Naive thymus-derived CD4-positive, alpha-beta T cell (primary cell): ENCODE measurements around the gene TLR1. TPM values are rescaled to one million over a fixed set of nuclear protein-coding genes. Genes with fewer than 3 reads are reported as not detected.

Source experiments
- ATAC-seq: fragments of 150-1000 bp; cut with Tn5 transposase; 2 replicates; pipeline ENCODE4 v1.10.0; 2021; ENCODE audit warnings: mild to moderate bottlenecking, moderate library complexity
- CTCF ChIA-PET: fragments of 350-600 bp; sonication (Branson Sonifier 250); formaldehyde crosslinking; loops from one replicate; lab custom pipeline; 2021; ENCODE audit warnings: antibody characterized with exemption; lab: Charles Lee
- POLR2A ChIA-PET: fragments of 350-600 bp; sonication (Branson Sonifier 250); formaldehyde crosslinking; loops from one replicate; lab custom pipeline; 2021; ENCODE audit warnings: antibody characterized with exemption, inconsistent platforms; lab: Charles Lee
- DNase-seq, 9 donors: peaks; one replicate each; pipeline versions ENCODE4 v3.0.0 to v3.0.0-alpha.2; 2020 to 2022; ENCODE audit warnings: mixed read lengths in 1 of 9
- H3K27ac ChIP-seq: one replicate; pipeline ENCODE4 v1.7.0; 2013; ENCODE audit warnings: mild to moderate bottlenecking, low read depth, low read length, moderate library complexity
- H3K27me3 ChIP-seq, 2 donors: one replicate each; pipeline ENCODE4 v1.7.0; 2013; ENCODE audit warnings: low read length in 2 of 2, mild to moderate bottlenecking in 2 of 2, moderate library complexity in 2 of 2; ENCODE audit not compliant: control insufficient read depth in 2 of 2, insufficient read depth in 2 of 2
- H3K36me3 ChIP-seq, 3 experiments: 1 replicate in 2 of 3; 2 replicates in 1 of 3; pipeline ENCODE4 v1.7.0; 2013; ENCODE audit warnings: low read length in 3 of 3, mild to moderate bottlenecking in 3 of 3, moderate library complexity in 1 of 3; ENCODE audit not compliant: insufficient read depth in 3 of 3, control insufficient read depth in 2 of 3
- H3K4me1 ChIP-seq, 2 donors: one replicate each; pipeline ENCODE4 v1.7.0; 2013; ENCODE audit warnings: low read length in 2 of 2, mild to moderate bottlenecking in 2 of 2, moderate library complexity in 1 of 2; ENCODE audit not compliant: control insufficient read depth in 2 of 2, insufficient read depth in 2 of 2
- H3K4me3 ChIP-seq: 2 replicates; pipeline ENCODE4 v1.7.0; 2013; ENCODE audit warnings: mild to moderate bottlenecking, low read length
- H3K9me3 ChIP-seq, 3 experiments: 1 replicate in 2 of 3; 2 replicates in 1 of 3; pipeline ENCODE4 v1.7.0; 2013; ENCODE audit warnings: low read length in 3 of 3; ENCODE audit not compliant: control insufficient read depth in 2 of 3
- H3K27ac Mint-ChIP-seq, 9 donors: one replicate each; pipeline ENCODE4 v1.8.0; 2020 to 2022; ENCODE audit warnings: mixed read lengths in 9 of 9, mild to moderate bottlenecking in 8 of 9, moderate library complexity in 5 of 9, inconsistent platforms in 2 of 9
- H3K27me3 Mint-ChIP-seq, 5 donors: one replicate each; pipeline ENCODE4 v1.8.0; 2021 to 2022; ENCODE audit warnings: mixed read lengths in 5 of 5, mild to moderate bottlenecking in 1 of 5
- H3K36me3 Mint-ChIP-seq, 5 donors: one replicate each; pipeline ENCODE4 v1.8.0; 2020 to 2022; ENCODE audit warnings: mixed read lengths in 5 of 5, mild to moderate bottlenecking in 3 of 5, inconsistent platforms in 1 of 5
- H3K4me1 Mint-ChIP-seq, 7 donors: one replicate each; pipeline ENCODE4 v1.8.0; 2020 to 2022; ENCODE audit warnings: mixed read lengths in 7 of 7, mild to moderate bottlenecking in 3 of 7, inconsistent platforms in 1 of 7
- H3K4me3 Mint-ChIP-seq, 10 donors: one replicate each; pipeline ENCODE4 v1.8.0; 2020 to 2022; ENCODE audit warnings: mild to moderate bottlenecking in 10 of 10, mixed read lengths in 10 of 10, moderate library complexity in 6 of 10, inconsistent platforms in 2 of 10
- H3K9me3 Mint-ChIP-seq, 11 donors: one replicate each; pipeline ENCODE4 v1.8.0; 2020 to 2022; ENCODE audit warnings: mixed read lengths in 11 of 11, mild to moderate bottlenecking in 4 of 11, inconsistent platforms in 1 of 11, moderate library complexity in 1 of 11
- intact Hi-C, 2 donors: fragments of 100-400 bp; cut with micrococcal nuclease; formaldehyde crosslinking; loops; one replicate each; pipeline ENCODE4 v1.15.1; 2023
- polyA plus RNA-seq, 2 donors: library from polyadenylated mRNA; unstranded; fragments of 300-500 nt; fragmentation: Illumina TruSeq; gene quantifications; one replicate each; pipeline ENCODE4 v1.2.3, GENCODE V29; 2021
- total RNA-seq, 6 experiments: library from RNA in 5 of 6; stranded (reverse) in 5 of 6; gene quantifications; 1 replicate in 5 of 6; 2 replicates in 1 of 6; pipeline ENCODE4 v1.2.3 and lab custom pipeline; 2021 to 2026

Gene TLR1
- total and polyA plus RNA-seq, 7 experiments from 2014 or later = 11.8 to 41.9 (median 22.0) TPM

- peaks cover 0 to 8% (median 0%) of the 10 kb centered on the region in 5 donors for H3K36me3 Mint-ChIP-seq
- Histone ChIP-seq H3K4me3 (no peak overlapping the region), H3K4me1 (no peaks in the 10 kb centered on the region), H3K36me3 (no peaks in the 10 kb centered on the region), H3K27ac (no peak overlapping the region), H3K9me3 (no peaks in the 10 kb centered on the region), H3K27me3 (no peaks in the 10 kb centered on the region)
- intact Hi-C loops = no loop called here
- DNase-seq (no peak), ATAC-seq (no peak)
- H3K27ac Mint-ChIP-seq = no peak overlapping the region
- CTCF ChIA-PET = interaction anchor here (2.2 to 3.8 kb wide), 2 partner anchors 20 to 25 kb away, joined by 7 to 50 read pairs; partner anchors contain the start of gene TLR1
- H3K4me3 Mint-ChIP-seq = no peak overlapping the region
- peaks cover 0 to 7% (median 6%) of the 10 kb centered on the region in 7 donors for H3K4me1 Mint-ChIP-seq
- H3K9me3 Mint-ChIP-seq = peaks cover 0 to 6% (median 0%) of the 10 kb centered on the region in 11 donors
- peaks cover 0 to 8% (median 0%) of the 10 kb centered on the region in 5 donors for H3K27me3 Mint-ChIP-seq
- POLR2A ChIA-PET = no interaction called here
These were observed 20.4 kb downstream of the TLR1 start for GRCh38 chr4:38784141-38784540.

DNA sequence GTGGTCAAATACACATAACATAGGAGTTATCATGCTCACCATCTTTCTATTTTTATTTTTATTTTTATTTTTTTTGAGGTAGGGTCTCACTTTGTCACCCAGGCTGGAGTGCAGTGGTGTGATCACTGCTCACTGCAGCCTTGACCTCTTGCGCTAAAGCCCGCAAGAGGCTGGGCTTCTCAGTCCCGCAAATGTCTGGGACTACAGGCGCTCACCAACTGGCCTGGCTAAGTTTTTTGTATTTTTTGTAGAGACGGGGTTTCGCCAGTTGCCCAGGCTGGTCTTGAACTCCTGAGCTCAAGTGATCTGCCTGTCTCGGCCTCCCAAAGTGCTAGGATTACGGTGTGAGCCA is 21.5 kb downstream of the TLR1 start:
- Histone ChIP-seq H3K36me3 (no peaks in the 10 kb centered on the region), H3K4me1 (no peaks in the 10 kb centered on the region), H3K27ac (no peak overlapping the region), H3K27me3 (no peaks in the 10 kb centered on the region), H3K9me3 (no peaks in the 10 kb centered on the region), H3K4me3 (no peak overlapping the region)
- no peak for ATAC-seq
- DNase-seq = no peak
- no peak overlapping the region for H3K4me3 Mint-ChIP-seq
- peaks cover 0 to 6% (median 0%) of the 10 kb centered on the region in 5 donors for H3K36me3 Mint-ChIP-seq
- intact Hi-C loops = loop anchor here (1.0 to 2.0 kb wide), 6 partner anchors 21 to 721 kb away; partner anchors contain the start of genes TLR1 (in 2 of the 2) and TLR6 (in 2 of the 2)
- H3K27ac Mint-ChIP-seq = no peak overlapping the region
- peaks cover 0 to 7% (median 6%) of the 10 kb centered on the region in 7 donors for H3K4me1 Mint-ChIP-seq
- ChIA-PET POLR2A (interaction anchor here (0.9 to 1.1 kb wide), 2 partner anchors 23 to 720 kb away, joined by 3 read pairs; no protein-coding TSS in a partner anchor), CTCF (interaction anchor here (0.6 to 3.8 kb wide), 20 partner anchors 8 to 721 kb away, joined by 3 to 50 read pairs (median 6); partner anchors contain the start of gene TLR1)
- peaks cover 0 to 8% (median 0%) of the 10 kb centered on the region in 5 donors for H3K27me3 Mint-ChIP-seq
- H3K9me3 Mint-ChIP-seq = peaks cover 0 to 4% (median 0%) of the 10 kb centered on the region in 11 donors

DNA sequence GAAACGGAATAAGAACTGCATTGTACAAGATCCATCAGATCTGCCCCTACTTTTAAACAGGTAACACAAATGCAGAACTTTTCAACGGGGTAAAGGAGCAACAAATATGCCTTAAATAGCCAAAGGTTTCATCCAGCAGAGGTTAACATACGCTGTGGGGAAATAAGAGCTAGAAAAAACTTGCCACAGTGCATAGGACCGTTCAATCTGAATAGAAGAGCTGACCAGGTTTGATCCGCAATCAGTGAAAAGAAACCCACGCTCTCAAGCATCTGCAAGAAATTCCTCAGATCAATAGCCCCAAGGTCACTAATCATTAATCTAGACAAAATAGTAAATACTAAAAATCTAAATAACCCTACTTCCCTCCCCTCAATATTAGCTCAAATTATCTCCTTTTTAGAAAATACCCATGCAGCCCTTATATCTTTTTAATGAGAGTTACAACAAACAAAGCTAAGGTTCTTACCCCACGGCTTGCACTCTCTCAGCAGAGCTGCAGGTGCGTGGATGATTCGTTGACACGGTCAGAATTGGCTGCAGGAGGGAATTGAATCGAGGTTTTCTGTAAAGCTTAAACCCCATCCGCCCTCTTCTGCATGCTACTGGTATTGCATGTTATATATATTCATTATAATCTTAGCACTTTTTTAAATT is 22.0 kb downstream of the TLR1 start, which contains the start of gene TLR10:
TLR10 (minus strand) TSS at position 539 of the 657 bp plus-strand sequence. CDS start 7,400 bp downstream, outside the sequence.
- Mint-ChIP-seq H3K4me1 (peaks cover 0 to 7% (median 6%) of the 10 kb centered on the region in 7 donors), H3K36me3 (peaks cover 0 to 1% (median 0%) of the 10 kb centered on the region in 5 donors), H3K9me3 (no peaks in the 10 kb centered on the region), H3K27me3 (peaks cover 0 to 8% (median 0%) of the 10 kb centered on the region in 5 donors), H3K27ac (no peak within 1 kb of the TSS), H3K4me3 (peak within 1 kb of the TSS in 3 of 10 donors; percentile 3 to 58 (median 49))
- H3K27me3 ChIP-seq = no peaks in the 10 kb centered on the region
- no peak within 1 kb of the TSS for H3K27ac ChIP-seq
- ATAC-seq (peak; percentile 79), DNase-seq (peak in 7 of 9 donors; percentile 10 to 56 (median 43))
- no peak within 1 kb of the TSS for H3K4me3 ChIP-seq
- H3K4me1 ChIP-seq = no peaks in the 10 kb centered on the region
- ChIA-PET POLR2A (interaction anchor here (0.9 to 1.1 kb wide), 2 partner anchors 23 to 720 kb away, joined by 3 read pairs; no protein-coding TSS in a partner anchor), CTCF (interaction anchor here (0.6 to 3.8 kb wide), 24 partner anchors 9 to 880 kb away, joined by 3 to 50 read pairs (median 4); partner anchors contain the start of gene TLR1)
- no peaks in the 10 kb centered on the region for H3K9me3 ChIP-seq
- intact Hi-C loops = loop anchor here (1.0 to 2.0 kb wide), 6 partner anchors 22 to 720 kb away; partner anchors contain the start of genes TLR1 (in 2 of the 2) and TLR6 (in 2 of the 2)
- H3K36me3 ChIP-seq = no peaks in the 10 kb centered on the region

- Histone ChIP-seq H3K36me3 (no peaks in the 10 kb centered on the region), H3K9me3 (no peaks in the 10 kb centered on the region), H3K27me3 (no peaks in the 10 kb centered on the region), H3K27ac (no peak overlapping the region), H3K4me1 (no peaks in the 10 kb centered on the region), H3K4me3 (no peak overlapping the region)
- DNase-seq = no peak
- Mint-ChIP-seq H3K27ac (no peak overlapping the region), H3K4me1 (peaks cover 0 to 7% (median 6%) of the 10 kb centered on the region in 7 donors), H3K36me3 (peaks cover 0 to 4% (median 3%) of the 10 kb centered on the region in 5 donors), H3K9me3 (peaks cover 0 to 4% (median 0%) of the 10 kb centered on the region in 11 donors), H3K4me3 (no peak overlapping the region), H3K27me3 (peaks cover 0 to 12% (median 0%) of the 10 kb centered on the region in 5 donors)
- ATAC-seq = no peak
- CTCF ChIA-PET = interaction anchor here (0.9 to 3.8 kb wide), 13 partner anchors 10 to 879 kb away, joined by 3 to 50 read pairs (median 7); partner anchors contain the start of gene TLR1
- POLR2A ChIA-PET = interaction anchor here (0.5 kb wide), 1 partner anchor 94 kb away, joined by 3 read pairs; no protein-coding TSS in a partner anchor
- intact Hi-C loops = loop anchor here in 1 of 2 donors (2.0 kb wide), 1 partner anchor 75 kb away; the partner anchor contains the start of gene TLR6
These were observed 22.7 kb downstream of the TLR1 start for GRCh38 chr4:38781854-38782261.

- Histone ChIP-seq H3K27ac (no peak overlapping the region), H3K36me3 (no peaks in the 10 kb centered on the region), H3K27me3 (no peaks in the 10 kb centered on the region), H3K9me3 (no peaks in the 10 kb centered on the region), H3K4me1 (no peaks in the 10 kb centered on the region), H3K4me3 (no peak overlapping the region)
- H3K27ac Mint-ChIP-seq = no peak overlapping the region
- ChIA-PET CTCF (interaction anchor here (1.4 to 3.8 kb wide), 7 partner anchors 10 to 719 kb away, joined by 5 to 50 read pairs (median 11); partner anchors contain the start of gene TLR1), POLR2A (interaction anchor here (0.5 kb wide), 1 partner anchor 95 kb away, joined by 3 read pairs; no protein-coding TSS in a partner anchor)
- DNase-seq (no peak), ATAC-seq (no peak)
- H3K9me3 Mint-ChIP-seq = peaks cover 0 to 4% (median 0%) of the 10 kb centered on the region in 11 donors
- intact Hi-C loops = no loop called here
- H3K4me3 Mint-ChIP-seq = no peak overlapping the region
- H3K36me3 Mint-ChIP-seq = peaks cover 0 to 7% (median 2%) of the 10 kb centered on the region in 5 donors
- H3K27me3 Mint-ChIP-seq = peaks cover 0 to 13% (median 0%) of the 10 kb centered on the region in 5 donors
- H3K4me1 Mint-ChIP-seq = peaks cover 0 to 7% (median 5%) of the 10 kb centered on the region in 7 donors
These were observed 23.6 kb downstream of the TLR1 start for GRCh38 chr4:38780833-38781484.

DNA sequence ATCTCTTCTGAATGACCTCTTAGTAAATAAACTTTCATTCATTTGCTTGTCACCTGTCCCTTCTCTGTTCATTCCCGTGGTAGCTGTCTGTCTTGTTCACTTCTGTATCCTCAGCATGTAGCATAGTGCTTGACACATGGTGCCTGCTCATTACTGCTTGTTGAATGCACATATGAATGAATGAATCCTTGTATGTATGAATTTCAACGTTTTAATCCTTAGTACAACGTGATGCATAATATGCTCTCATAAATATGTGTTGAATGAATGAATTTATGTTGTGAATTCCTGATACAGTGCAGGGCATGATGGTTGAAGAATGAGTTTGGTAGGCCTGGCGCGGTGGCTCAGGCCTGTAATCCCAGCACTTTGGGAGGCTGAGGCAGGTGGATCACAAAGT is 24.8 kb downstream of the TLR1 start:
- CTCF ChIA-PET = interaction anchor here (0.5 to 3.2 kb wide), 5 partner anchors 12 to 215 kb away, joined by 3 to 22 read pairs (median 3); partner anchors contain the start of gene TLR1
- Histone ChIP-seq H3K9me3 (no peaks in the 10 kb centered on the region), H3K36me3 (no peaks in the 10 kb centered on the region), H3K27ac (no peak overlapping the region), H3K4me3 (no peak overlapping the region), H3K27me3 (no peaks in the 10 kb centered on the region), H3K4me1 (no peaks in the 10 kb centered on the region)
- Mint-ChIP-seq H3K4me1 (peaks cover 0 to 7% (median 5%) of the 10 kb centered on the region in 7 donors), H3K9me3 (peaks cover 0 to 6% (median 2%) of the 10 kb centered on the region in 11 donors), H3K4me3 (no peak overlapping the region), H3K27ac (no peak overlapping the region), H3K27me3 (peaks cover 0 to 15% (median 0%) of the 10 kb centered on the region in 5 donors), H3K36me3 (peaks cover 0 to 9% (median 2%) of the 10 kb centered on the region in 5 donors)
- no peak for DNase-seq
- no peak for ATAC-seq
- intact Hi-C loops = no loop called here
- POLR2A ChIA-PET = interaction anchor here (0.5 kb wide), 1 partner anchor 206 kb away, joined by 3 read pairs; no protein-coding TSS in a partner anchor
